Activated CD8-positive, alpha-beta memory T cell treated with anti-CD3 and anti-CD28 coated beads, Interleukin-2, amount 50 U/mL, for 1 hour (primary cell): ENCODE results near the gene TSPAN33.
"Not testable (repeated sequence)": the region's sequence is repeated elsewhere in the genome, so short reads cannot be mapped to it uniquely, and the experiment has no call there.

Experiments
- DNase-seq: peaks from one replicate; pipeline ENCODE4 v3.0.0-alpha.2; 2020; ENCODE audit errors: extremely low read depth

The TSPAN33 gene

GRCh38 chr7:129144095-129144833 is at the start of gene TSPAN33:
Gene TSPAN33 (plus strand): TSS chr7:129144707. CDS start chr7:129144981, 274 bp downstream.
- no peak for DNase-seq

- no peak for DNase-seq
Observed at GRCh38 chr7:129095258-129095657, 49.2 kb upstream of the TSPAN33 start.

GRCh38 chr7:129098409-129099084 is 46.0 kb upstream of the TSPAN33 start:
- no peak for DNase-seq

- DNase-seq, result no peak
Observed at GRCh38 chr7:129100827-129101166, 43.7 kb upstream of the TSPAN33 start.

GRCh38 chr7:129101746-129102145 is 42.8 kb upstream of the TSPAN33 start:
- no peak for DNase-seq

GRCh38 chr7:129103561-129104324 is 40.8 kb upstream of the TSPAN33 start:
- DNase-seq, result no peak

- DNase-seq, result no peak
Observed at GRCh38 chr7:129108581-129108980, 35.9 kb upstream of the TSPAN33 start.

- DNase-seq, result no peak
Observed at GRCh38 chr7:129110258-129110981, 34.1 kb upstream of the TSPAN33 start.

GRCh38 chr7:129110982-129111376 is 33.5 kb upstream of the TSPAN33 start:
- no peak for DNase-seq

GRCh38 chr7:129115676-129116075 is 28.8 kb upstream of the TSPAN33 start:
- no peak for DNase-seq

GRCh38 chr7:129118182-129118581 is 26.3 kb upstream of the TSPAN33 start:
- DNase-seq, result no peak

- no peak for DNase-seq
Observed at GRCh38 chr7:129118976-129119375, 25.5 kb upstream of the TSPAN33 start.

- not testable (repeated sequence) for DNase-seq
Observed at GRCh38 chr7:129121501-129122077, 22.9 kb upstream of the TSPAN33 start.

- no peak for DNase-seq
Observed at GRCh38 chr7:129122078-129122750, 22.3 kb upstream of the TSPAN33 start.

GRCh38 chr7:129122751-129123509 is 21.6 kb upstream of the TSPAN33 start:
- no peak for DNase-seq

- no peak for DNase-seq
Observed at GRCh38 chr7:129123510-129123857, 21.0 kb upstream of the TSPAN33 start.

GRCh38 chr7:129126314-129126713 is 18.2 kb upstream of the TSPAN33 start:
- DNase-seq, result no peak

GRCh38 chr7:129127154-129127553 is 17.4 kb upstream of the TSPAN33 start:
- DNase-seq, result no peak

GRCh38 chr7:129127601-129128000 is 16.9 kb upstream of the TSPAN33 start:
- DNase-seq, result no peak

GRCh38 chr7:129134356-129134987 is 10.0 kb upstream of the TSPAN33 start:
- DNase-seq, result no peak
